Measurements from ENCODE around the gene C2orf66. TPM values are rescaled to one million over a fixed set of nuclear protein-coding genes. Genes with fewer than 3 reads are reported as not detected.

The C2orf66 gene
- polyA plus RNA-seq, 5 donors = 0.18 to 0.40 (median 0.24) TPM; not detected in 1

DNA sequence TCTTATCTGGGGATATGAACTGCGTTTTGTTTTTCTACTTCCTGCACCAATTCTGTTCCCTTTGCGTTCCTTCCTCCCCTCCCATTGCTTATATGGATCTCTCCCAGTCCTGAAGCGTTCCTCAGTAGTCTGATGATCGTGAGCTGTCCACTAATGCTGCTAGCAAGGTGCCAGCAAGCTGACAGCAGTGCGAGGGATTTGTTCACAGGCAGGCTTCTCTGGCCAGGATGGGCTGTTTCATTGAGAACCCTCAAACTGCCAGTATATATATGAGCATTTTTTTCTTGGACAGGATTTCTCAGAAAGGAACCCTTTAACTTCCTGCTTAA is 49.8 kb downstream of the C2orf66 start:
- DNase-seq = no peak

DNA sequence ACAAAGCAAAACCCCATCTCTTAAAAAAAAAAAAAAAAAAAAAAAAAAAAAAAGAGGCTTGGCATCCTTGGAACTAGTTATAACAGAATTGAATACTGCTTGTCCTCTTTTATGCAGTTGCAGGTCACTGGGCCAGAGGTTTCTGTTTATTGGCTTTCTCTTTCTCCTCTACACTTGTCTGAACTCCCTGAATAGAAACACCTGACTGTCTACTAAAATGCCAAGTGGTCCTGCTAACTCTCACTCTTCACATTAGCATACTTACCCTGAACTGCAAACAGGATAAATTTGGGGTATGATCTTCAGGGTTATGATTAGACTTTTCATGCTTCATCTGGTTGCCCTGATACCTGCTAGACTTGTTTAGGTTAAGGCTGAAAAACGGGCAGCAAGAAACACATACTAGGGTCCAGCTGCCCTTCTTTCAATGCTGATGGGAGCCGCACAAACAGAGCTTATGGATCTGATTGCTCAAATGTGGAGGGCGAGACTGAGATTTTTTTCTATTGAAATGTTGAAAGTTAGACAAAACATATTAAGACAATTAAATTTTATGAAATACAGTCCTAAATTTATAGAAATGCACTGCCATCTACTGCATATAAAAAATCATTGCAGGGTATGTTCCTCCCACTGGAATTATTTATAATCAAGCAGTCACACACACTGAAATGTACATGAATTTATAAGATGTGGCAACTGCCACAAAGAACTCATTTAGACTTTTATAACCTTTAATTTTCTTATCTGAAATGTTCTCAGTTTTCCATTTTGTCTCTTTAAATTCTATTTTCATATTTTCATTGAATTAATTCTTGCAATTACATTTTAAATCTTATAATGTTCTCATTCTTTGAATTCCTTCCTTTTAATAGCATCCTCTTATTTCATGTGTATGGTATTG is 50.4 kb downstream of the C2orf66 start:
- DNase-seq = no peak

Other genes starting within 250 kb of the C2orf66 start
- 10 to 100 TPM; 21.5 to 34.6 (median 28.4) TPM for gene HECW2, start 215.8 kb downstream of the C2orf66 start, polyA plus RNA-seq (ENCODE audit: insufficient read depth in 1 of 5, insufficient read length in 5 of 5, low replicate concordance in 1 of 5)
- 10 to 100 TPM in 3 of 5 donors, 1 to 10 TPM in 2; 9.3 to 20.9 (median 14.5) TPM for gene CCDC150, start 169.6 kb downstream of the C2orf66 start, polyA plus RNA-seq (ENCODE audit: insufficient read depth in 1 of 5, insufficient read length in 5 of 5, low replicate concordance in 1 of 5)
- 10 to 100 TPM; 45.8 to 86.1 (median 81.8) TPM for gene GTF3C3, start 9.7 kb downstream of the C2orf66 start, polyA plus RNA-seq (ENCODE audit: insufficient read depth in 1 of 5, insufficient read length in 5 of 5, low replicate concordance in 1 of 5)
- gene PGAP1, start 117.4 kb upstream of the C2orf66 start, polyA plus RNA-seq (ENCODE audit: insufficient read depth in 1 of 5, insufficient read length in 5 of 5, low replicate concordance in 1 of 5) = 10 to 100 TPM; 16.8 to 35.0 (median 29.7) TPM

Data from right lung (tissue), 5 donors.